ENCODE data around the gene PTPA.

- no peak for TF ChIP-seq CTCF (conservative IDR thresholded peaks at IDR 0.05 in 1 of 2, IDR thresholded peaks at IDR 0.05 in 1 of 2; ENCODE audit: low read depth in 1 of 2, low read length in 2 of 2)
- no peak for TF ChIP-seq EZH2 (IDR thresholded peaks at IDR 0.05; ENCODE audit: low read length, missing control alignments)
Measured at GRCh38 chr9:129175825-129176633, 64.8 kb downstream of the PTPA start.
